Brain pericyte (primary cell): Measurements from ENCODE around the gene EXOC3L2.

Experiments used
- DNase-seq: peaks from one replicate; pipeline ENCODE4 v3.0.0-alpha.2; 2012; ENCODE audit warnings: low read depth, low spot score

EXOC3L2 gene

DNA sequence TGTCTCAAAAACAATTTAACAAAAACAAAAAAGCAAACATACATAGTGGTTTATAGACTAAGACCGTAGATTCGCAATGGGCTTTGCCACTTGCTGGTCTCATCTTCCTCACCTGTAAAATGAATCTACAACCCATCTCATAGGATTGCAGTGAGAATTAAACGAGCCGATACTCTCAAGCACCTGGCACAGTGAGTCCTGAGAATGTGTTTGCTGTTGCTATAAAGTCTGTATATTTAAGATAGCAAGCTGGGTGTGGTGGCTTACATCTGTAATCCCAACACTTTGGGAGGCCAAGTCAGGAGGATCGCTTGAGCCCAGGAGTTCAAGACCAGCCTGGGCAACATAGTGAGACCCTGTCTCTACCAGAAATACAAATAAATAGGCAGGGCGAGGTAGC lies 22.5 kb downstream of the EXOC3L2 start:
- no peak for DNase-seq

DNA sequence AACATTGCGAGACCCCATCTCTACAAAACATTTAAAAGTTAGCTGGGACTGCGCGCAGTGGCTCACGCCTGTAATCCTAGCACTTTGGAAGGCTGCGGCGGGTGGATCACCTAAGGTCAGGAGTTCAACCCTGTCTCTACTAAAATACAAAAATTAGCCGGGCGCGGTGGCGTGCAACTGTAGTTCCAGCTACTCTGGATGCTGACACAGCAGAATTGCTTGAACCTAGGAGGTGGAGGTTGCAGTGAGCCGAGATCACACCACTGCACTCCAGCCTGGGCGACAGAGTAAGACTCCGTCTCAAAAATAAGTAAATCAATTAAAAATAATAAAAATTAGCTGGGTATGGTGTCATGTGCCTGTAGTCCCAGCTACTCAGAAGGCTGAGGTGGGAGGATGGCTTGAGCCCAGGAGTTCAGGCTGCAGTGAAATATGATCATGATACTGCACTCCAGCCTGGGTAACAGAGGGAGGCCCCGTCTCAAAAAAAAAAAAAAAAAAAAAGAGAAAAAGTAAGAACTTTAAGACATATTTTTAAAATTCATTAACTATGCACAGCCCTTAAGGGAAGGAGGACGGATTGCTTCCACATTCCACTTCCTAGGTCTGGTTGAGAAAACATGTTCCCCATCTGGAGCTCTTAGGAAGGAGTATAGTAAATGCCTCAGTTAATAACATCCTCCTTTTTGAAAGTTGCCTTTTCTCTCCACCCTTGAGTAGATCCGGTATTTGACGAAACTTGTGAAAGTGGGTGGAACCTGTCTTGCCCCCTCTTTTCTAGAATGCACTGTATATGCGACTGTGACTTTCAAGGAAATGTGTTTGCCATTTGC lies 26.1 kb downstream of the EXOC3L2 start:
- DNase-seq: no peak

DNA sequence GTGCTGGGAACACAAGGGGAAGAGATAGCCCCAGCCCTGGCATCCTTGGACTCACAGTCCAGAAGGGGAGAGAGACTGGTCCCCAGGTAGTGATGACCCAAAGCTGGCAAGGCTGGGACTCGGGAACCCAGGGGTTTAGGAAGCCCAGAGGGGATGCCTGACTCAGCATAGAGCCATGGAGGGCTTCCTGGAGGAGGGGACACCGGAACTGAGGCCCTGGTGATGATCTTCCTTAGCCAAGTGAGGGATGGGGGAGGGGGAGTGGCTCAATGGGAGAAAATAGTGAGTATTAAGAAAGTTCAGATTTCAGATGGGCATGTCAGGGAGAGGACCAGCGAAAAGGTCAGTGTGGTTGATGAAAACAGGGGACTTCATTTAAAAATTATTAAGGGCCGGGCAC lies 26.8 kb downstream of the EXOC3L2 start:
- no peak for DNase-seq

DNA sequence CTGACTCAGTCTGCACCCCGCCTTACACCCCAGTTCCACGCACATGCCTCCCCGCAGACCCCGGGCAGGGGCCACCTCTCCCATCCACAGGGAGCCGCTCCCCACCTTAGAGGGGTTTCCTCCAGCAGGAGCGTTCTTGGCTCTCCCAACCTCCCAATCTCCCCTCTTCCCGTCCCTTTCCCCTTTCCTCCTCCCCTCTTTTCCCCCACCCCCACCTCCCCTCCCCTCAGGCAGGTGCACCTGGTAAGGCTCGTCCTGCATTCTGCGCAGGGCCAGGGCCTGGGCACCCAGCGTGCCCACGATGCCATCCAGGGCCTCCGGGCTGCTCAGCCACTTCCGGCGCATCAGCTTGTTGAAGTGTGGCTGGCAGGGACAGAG lies 27.3 kb downstream of the EXOC3L2 start:
- DNase-seq: no peak

DNA sequence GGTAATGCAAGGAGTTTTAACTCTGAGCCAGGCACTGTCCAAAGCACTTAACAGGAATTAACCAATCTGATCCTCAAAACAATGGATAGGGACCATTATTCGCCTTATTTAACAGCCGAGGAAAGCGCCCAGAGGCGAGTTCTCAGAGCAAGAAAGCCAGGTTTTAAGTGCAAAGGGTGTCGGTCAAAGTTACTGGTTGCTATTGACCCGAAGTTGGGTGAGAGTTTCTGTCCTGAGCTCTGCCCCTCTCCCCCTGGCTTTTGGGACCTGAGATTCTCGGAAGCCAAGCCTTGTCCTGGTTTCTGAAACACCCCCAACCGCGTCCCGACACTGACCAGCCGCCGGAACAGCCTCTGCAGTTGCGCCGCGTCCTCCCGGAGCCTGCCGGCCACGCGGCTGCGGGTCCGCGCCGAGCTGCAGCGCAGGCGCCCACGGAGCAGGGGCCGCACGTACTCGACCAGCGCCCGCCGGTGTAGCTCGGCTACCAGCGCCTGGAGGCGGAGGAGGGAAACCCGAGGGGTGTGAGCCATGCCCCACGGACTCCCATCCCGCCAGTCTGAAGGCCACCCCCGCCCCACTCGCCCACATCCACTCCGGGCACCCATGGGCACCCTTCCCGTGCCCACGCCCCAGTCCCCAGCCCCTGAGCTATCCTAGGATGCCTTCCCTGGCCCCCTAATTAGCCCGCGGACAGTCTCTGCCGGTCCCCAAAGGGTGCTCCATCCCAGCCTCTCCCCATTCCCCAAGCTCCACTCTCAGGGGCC lies 27.8 kb downstream of the EXOC3L2 start:
- no peak for DNase-seq

DNA sequence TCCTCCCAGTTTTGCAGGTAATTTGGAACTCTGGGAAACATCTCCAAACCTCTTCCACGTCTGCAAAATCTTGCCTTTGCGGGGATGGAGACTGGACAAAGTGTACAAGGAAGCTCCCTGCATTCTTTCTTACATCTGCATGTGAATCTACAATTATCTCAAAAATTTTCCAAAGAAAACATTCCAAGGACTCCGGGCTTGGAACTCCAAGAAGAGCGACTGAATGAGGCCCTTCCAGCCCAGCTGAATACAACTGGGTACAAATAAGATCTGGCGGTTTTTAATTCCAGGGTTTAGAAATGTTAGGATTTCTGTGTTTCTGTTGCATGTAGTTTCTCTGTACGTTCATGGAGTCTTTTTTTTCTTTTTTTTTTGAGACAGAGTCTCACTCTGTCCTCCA lies 28.5 kb downstream of the EXOC3L2 start:
- no peak for DNase-seq

DNA sequence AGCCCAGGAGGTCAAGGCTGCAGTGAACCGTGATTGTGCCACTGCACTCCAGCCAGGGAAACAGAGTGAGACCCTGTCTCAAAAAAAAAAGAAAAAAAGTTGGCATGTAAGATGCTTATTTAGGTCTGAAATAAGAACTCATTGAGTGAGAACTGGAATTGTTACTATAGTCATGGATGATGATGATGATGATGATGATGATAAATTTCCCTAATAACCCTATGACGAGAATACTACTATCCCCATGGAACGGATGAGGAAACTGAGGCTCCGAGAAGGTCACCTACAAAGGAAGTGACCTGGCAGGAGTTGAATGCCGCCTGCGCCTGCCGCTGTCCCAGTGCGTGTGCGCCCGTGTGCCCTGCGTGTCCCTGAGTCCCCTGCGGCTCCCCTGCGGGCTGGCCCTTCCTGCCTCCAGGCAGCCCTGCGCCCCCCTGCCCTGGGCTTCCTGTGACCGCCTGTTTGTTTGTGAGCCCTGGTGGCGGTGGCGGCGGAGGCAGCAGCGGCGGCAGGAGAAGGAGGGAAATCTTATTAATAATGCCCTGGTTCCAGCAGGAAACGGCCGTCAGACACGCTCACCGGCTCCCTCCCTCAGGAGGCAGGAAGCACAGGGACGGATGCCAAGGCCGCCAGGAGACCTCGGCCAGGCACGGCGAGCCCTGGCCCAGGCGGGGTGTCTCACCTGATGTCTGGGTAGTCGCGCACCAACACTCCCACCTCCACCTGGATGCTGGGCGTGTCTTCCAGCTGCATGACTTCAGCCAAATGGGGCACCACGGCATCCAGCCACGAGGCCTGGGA lies 29.6 kb downstream of the EXOC3L2 start:
- DNase-seq: no peak

DNA sequence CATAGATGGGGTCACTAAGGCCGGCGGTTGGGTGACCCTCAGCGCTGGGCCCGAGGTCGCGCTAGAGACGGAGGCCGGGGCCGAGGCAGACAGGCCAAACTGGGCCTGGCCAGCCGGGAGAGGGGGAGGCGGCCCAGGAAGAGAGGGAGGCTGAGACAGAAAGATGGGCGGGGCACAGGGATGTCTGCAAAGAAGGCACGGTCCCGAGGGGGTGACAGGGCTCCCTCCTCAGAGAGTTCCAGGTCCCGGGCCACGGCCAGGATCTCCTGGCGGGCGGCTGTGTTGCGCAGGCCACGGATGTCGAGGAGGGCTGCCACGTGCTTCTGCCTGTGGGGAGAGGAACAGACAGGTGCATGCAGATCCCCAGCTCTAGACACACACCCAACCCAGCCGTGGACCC lies 32.2 kb downstream of the EXOC3L2 start:
- DNase-seq: no peak

DNA sequence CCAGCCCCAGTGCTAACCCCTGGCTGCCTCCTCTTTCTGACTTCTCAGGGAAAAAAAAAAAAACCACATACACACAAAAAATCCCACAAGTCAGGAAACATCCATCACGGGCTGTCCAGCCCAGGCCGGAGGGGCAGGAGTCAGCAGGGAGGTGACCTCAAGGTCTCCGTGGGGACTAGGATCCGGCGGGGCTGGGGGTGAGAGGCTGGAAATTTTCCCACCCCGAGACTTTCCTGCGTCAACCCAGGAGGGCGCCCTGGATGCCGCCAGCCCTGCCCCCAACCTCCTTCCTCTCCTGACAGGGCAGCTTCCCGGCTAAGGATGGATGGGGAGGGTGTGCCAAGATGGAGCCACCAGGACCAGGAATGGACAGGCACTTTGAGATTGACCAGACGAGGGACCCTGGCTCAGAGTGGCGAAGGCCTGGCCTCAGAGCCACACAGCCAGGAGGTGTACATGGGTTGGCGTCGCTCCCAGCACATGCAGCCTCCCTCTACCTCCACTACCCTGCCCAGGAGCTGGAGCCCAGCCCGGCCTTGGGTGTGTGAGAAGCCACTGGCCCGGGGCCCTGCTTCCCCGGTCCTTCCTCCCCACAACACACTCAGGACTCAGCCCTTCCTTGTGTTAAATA lies 33.3 kb downstream of the EXOC3L2 start:
- DNase-seq: no peak

DNA sequence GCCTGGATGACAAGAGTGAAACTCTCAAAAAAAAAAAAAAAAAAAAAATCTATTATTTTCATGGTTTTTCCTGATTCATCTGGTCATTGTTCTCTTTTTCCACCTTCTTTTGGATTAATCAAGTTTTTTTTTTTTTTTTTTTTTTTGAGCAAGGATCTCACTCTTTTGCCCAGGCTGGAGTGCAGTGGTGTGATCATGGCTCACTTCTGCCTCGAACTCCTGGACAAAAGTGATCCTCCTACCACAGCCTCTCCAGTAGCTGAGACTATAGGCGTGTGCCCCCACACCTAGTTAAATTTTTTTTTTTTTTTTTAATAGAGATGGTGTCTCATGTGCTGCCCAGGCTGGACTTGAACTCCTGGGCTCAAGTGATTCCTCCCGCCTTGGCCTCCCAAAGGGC lies 38.9 kb downstream of the EXOC3L2 start:
- no peak for DNase-seq

DNA sequence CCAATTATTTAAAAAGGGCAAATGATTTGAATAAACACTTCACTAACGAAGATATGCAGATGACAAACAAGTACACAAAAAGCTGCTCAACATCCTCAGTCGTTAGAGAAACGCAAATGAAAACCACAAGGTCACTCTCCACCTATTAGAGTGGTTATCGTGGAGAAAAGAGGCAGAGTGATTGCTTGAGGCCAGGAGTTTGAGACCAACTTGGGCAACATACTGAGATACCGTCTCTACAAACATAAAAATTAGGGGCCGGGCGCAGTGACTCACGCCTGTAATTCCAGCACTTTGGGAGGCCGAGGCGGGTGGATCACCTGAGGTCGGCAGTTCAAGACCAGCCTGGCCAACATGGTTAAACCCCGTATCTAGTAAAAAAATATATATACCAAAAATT lies 39.4 kb downstream of the EXOC3L2 start:
- no peak for DNase-seq

DNA sequence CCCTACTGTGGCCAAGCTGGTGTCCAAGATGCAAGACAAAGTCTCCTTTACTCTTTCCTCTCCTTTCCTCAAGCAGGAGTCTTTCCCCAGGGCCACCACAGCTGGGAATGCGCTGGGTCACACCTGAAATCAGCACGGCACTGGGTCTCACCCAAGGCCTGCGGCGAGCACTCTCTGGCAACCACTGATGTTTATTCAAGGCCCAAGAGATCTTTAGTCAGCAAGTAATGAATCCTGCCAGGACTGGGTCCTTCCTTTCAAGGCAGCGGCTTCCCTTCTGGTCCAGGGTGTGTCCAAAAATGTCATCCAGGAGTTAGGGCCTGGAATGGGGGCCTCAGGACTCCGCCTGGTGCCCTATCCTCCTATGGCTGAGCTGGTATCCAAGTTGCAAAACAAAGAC lies 42.6 kb downstream of the EXOC3L2 start:
- no peak for DNase-seq

DNA sequence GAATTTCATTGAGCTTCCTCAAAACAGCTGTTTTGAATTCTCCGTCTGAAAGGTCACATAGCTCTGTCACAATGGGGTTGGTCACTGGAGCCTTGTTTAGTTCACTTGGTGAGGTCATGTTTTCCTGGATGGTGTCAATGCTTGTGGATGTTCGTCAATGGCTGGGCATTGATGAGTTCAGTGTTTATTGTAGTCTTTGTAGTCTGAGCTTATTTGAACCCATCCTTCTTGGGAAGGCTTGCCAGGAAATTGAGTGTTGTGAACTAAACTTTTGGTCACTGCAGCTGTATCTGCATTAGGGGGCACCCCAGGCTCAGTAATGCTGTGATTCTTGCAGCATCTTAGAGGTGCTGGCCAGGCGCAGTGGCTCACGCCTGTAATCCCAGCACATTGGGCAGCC lies 44.6 kb downstream of the EXOC3L2 start:
- peak; percentile 18 for DNase-seq

DNA sequence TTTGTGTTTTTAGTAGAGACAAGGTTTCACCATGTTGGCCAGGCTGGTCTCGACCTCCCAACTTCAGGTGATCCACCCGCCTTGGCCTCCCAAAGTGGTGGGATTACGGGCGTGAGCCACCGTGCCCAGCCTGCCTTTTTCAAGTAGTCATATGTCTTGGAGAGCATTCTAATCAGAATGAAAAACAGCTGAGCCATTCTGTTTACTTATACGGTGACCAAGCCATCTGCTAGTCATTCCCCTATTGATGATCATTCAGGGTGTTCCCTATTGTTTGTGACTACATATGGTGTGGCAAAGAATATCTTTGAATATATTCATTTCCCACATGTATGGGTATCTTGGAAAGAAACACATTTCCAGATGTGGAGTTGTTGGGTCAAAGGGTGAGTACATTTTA lies 49.4 kb downstream of the EXOC3L2 start:
- no peak for DNase-seq

DNA sequence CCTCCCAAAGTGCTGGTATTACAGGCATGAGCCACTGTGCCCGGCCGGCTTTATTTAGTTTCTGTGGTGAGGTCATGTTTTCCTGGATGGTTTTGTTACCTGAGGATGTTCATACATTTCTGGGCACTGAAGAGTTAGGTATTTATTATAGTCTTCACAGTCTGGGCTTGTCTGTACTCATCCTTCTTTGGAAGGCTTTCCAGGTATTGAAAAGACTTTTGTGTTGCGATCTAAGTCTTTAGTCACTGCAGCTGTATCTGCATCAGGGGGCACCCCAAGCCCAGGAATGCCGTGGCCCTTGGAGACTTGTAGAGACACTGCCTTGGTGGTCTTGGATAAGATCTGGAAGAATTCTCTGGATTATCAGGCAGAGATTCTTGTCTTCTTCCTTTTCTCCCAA lies 53.8 kb downstream of the EXOC3L2 start:
- no peak for DNase-seq

DNA sequence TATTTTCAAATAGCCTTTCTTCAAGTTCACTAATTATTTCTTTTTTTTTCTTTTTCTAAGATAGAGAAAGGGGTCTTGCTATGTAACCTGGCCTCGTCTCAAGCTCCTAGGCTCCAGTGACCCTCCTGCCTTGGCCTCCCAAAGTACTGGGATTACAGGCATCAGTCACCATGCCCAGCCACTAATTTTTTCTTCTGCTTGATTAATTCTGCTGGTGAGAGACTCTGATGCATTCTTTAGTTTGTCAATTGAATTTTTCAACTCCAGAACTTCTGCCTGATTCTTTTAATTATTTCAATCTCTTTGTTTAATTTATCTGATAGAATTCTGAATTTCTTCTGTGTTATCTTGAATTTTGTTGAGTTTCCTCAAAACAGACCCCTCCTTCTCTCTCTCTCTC lies 55.2 kb downstream of the EXOC3L2 start:
- DNase-seq: no peak

DNA sequence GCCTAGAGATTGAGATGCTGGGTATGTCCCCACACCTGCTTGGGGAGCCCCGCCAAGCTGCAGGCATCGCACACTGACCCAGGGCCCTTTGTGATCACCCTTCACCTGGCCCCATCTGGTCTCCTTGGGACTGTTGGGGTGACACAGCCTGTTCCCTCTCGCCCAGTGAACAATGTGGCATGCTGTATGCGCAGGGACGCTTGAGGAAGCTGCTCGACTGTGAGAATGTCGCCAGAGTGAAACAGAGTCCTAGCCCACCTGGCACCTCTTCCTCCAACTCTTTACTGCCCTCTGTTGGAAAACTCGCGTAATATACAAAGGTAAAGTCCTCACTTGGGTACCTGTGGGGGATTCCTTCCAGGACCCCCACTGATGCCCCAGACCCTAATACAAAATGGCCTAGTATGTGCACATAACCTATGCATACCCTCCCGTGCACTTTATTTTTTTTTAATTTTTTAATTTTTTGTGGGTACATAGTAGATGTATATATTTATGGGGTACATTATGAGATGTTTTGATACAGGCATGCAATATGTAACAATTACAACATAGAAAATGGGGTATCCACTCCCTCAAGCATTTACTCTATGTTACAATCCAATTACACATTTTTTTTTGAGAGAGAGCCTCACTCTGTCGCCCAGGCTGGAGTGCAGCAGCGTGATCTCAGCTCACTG lies 57.6 kb downstream of the EXOC3L2 start:
- DNase-seq: no peak

DNA sequence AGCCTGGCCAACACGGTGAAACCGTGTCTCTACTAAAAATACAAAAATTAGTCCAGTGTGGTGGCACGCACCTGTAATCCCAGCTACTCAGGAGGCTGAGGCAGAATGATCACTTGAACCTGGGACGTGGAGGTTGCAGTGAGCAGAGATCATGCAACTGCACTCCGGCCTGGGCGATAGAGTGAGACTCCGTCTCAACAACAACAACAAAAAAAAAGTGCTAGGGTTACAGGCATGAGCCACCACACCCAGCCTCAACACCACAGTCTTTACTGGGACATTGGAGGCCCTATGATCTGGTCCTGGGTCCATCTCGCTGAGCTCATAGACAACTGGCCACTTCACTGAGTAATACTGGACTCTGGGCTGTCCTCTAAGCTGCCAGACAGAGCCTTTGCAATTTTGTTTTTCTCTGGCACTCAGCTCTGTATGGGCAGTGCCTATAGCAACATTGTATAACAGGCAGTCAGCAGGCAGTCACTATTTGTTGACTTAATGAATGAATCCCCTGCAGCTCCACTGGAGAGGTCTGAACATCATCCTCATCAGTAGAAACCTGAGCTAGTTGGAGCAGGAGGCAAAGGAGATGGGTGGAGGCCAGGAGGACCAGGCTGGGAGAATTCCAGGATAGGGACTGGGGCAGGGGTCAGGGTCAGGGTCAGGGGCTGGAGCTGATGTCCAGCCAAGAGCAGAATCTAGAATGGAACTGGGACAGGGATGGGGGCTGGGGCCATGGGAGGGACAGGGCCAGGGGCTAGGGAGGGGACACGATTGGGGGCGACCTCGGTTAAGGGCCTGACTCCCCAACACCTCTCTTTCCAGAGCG lies 58.5 kb downstream of the EXOC3L2 start:
- DNase-seq: no peak

DNA sequence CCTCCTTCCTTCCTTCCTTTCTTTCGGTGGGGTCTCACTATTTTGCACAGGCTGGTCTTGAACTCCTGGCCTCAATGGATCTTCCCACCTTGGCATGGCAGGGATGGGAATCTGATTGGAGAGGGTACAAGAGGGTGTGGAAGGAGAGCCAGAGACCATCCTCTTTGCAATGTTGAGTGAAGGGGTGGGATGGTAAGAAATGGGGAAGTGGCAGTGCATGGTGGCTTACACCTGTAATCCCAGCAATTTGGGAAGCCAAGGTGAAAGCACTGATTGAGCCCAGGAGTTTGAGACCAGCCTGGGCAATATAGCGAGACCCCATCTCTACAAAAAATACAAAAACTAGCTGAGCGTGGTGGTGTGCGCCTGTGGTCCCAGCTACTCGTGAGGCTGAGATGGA lies 61.1 kb downstream of the EXOC3L2 start:
- no peak for DNase-seq

DNA sequence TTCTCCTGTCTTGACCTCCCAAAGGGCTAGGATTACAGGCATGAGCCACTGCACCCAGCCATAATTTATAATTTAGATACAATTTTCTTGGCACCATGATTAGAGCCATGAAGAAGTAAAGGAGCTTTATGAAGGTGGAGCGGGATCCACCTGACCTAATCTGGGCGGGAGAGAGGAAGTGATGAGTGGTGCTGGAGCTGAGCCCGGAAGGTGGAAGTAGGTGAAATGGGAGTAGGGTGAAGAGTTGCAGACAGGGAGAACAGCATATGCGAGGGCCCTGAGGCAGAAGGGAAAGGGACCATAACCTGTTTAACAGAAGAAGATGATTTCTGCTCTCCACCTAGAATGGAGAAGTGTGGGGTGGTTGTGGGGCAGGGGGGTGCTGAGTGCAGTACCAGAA lies 62.4 kb downstream of the EXOC3L2 start:
- DNase-seq: no peak

DNA sequence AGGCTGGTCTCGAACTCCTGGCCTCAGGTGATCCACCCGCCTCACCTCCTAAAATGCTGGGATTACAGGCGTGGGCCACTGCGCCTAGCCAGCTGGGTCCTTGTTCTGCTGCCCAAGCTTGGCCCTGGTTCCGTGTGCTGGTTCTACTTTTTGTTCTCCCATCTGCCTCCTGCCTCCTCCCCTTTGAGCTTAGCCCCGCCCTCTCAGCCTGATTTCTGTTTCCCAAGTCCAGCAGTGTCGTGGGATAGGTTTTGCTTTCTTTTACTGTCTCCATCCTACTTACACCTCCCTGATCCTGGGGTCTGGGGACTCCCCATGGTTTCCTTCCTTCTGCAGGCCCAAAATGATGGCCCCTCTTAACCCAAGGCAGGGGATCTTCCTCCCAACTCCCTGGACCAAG lies 64.3 kb downstream of the EXOC3L2 start:
- no peak for DNase-seq
